GM12878 (cell line): ENCODE measurements around the gene ZNF281.

Source experiments
- CTCF ChIP-seq, 3 experiments: IDR thresholded peaks in 2 of 3; conservative IDR thresholded peaks in 1 of 3; 2 replicates each; pipeline ENCODE4 v1.5.1; 2011; ENCODE audit warnings: low read depth in 3 of 3, low read length in 3 of 3, mild to moderate bottlenecking in 3 of 3, control low read depth in 2 of 3, moderate library complexity in 2 of 3, inconsistent platforms in 1 of 3, mixed read lengths in 1 of 3; ENCODE audit not compliant: control insufficient read depth in 2 of 3, insufficient read depth in 1 of 3; ENCODE audit errors: extremely low read depth in 1 of 3
- EP300 ChIP-seq, 2 experiments: fragments of 150-350 bp in 1 of 2; IDR thresholded peaks; 2 replicates each; pipeline ENCODE4 v1.6.1; 2011 to 2012; ENCODE audit warnings: low read depth in 2 of 2, low read length in 2 of 2, borderline replicate concordance in 1 of 2, improper control_type of control experiment in 1 of 2, inconsistent platforms in 1 of 2; ENCODE audit not compliant: control insufficient read depth in 1 of 2
- JUND ChIP-seq: IDR thresholded peaks from 2 replicates; pipeline ENCODE4 v1.6.1; 2012; ENCODE audit warnings: low read depth, mild to moderate bottlenecking, low read length, improper control_type of control experiment, moderate library complexity
- POLR2A ChIP-seq: IDR thresholded peaks from 2 replicates; pipeline ENCODE4 v1.6.1; 2011; ENCODE audit warnings: low read depth, mild to moderate bottlenecking, low read length
- SUZ12 ChIP-seq: fragments of 200-600 bp; sonication (generic); IDR thresholded peaks from one replicate; pipeline ENCODE4 v1.6.1; 2018; ENCODE audit warnings: antibody characterized with exemption, mild to moderate bottlenecking; ENCODE audit not compliant: unreplicated experiment
- ZBTB4 ChIP-seq: fragments of 450-650 bp; formaldehyde crosslinking; IDR thresholded peaks from 2 replicates; pipeline ENCODE4 v1.4.0; 2022; ENCODE audit warnings: mild to moderate bottlenecking, moderate library complexity

GRCh38 chr1:200423235-200423634 lies 13.4 kb upstream of the ZNF281 start:
- no peak for TF ChIP-seq CTCF (IDR thresholded peaks at IDR 0.05 in 2 of 3, conservative IDR thresholded peaks at IDR 0.05 in 1 of 3; ENCODE audit: control insufficient read depth in 2 of 3, extremely low read depth in 1 of 3, insufficient read depth in 1 of 3, low read depth in 3 of 3, low read length in 3 of 3)
- no peak for TF ChIP-seq POLR2A
- TF ChIP-seq ZBTB4 (CRISPR knock-in tag) = no peak
- TF ChIP-seq EP300 (IDR thresholded peaks at IDR 0.05; ENCODE audit: borderline replicate concordance in 1 of 2, control insufficient read depth in 1 of 2, low read depth in 2 of 2, low read length in 2 of 2) = no peak
- TF ChIP-seq SUZ12 = no peak
- no peak for TF ChIP-seq JUND
